Measurements from ENCODE around the gene FDX1.
A peak's percentile ranks its signal among the peaks of the same experiment; 100 is the strongest.

FDX1 gene

GRCh38 chr11:110454609-110455008 is 24.9 kb downstream of the FDX1 start:
- DNase-seq (ENCODE audit: low read depth): peak; percentile 34
- H3K4me3 ChIP-seq (ENCODE audit: low read depth, low read length): no peak overlapping the region
- TF ChIP-seq CTCF (IDR thresholded peaks at IDR 0.05; ENCODE audit: insufficient read depth, low read depth, low read length, missing control alignments): no peak

- no peak overlapping the region for H3K4me3 ChIP-seq (ENCODE audit: low read depth, low read length)
- peak; percentile 54 for DNase-seq (ENCODE audit: low read depth)
- TF ChIP-seq CTCF (IDR thresholded peaks at IDR 0.05; ENCODE audit: insufficient read depth, low read depth, low read length, missing control alignments): no peak
These were observed 26.0 kb downstream of the FDX1 start for GRCh38 chr11:110455718-110456117.

- H3K4me3 ChIP-seq (ENCODE audit: low read depth, low read length): no peak overlapping the region
- peak; percentile 30 for DNase-seq (ENCODE audit: low read depth)
- TF ChIP-seq CTCF (IDR thresholded peaks at IDR 0.05; ENCODE audit: insufficient read depth, low read depth, low read length, missing control alignments): peak; percentile 20
These were observed 33.4 kb downstream of the FDX1 start for GRCh38 chr11:110463153-110463552.

- H3K4me3 ChIP-seq (ENCODE audit: low read depth, low read length): no peak overlapping the region
- TF ChIP-seq CTCF (IDR thresholded peaks at IDR 0.05; ENCODE audit: insufficient read depth, low read depth, low read length, missing control alignments): no peak
- no peak for DNase-seq (ENCODE audit: low read depth)
These were observed 35.5 kb downstream of the FDX1 start for GRCh38 chr11:110465231-110465630.

- no peak overlapping the region for H3K4me3 ChIP-seq (ENCODE audit: low read depth, low read length)
- TF ChIP-seq CTCF (IDR thresholded peaks at IDR 0.05; ENCODE audit: insufficient read depth, low read depth, low read length, missing control alignments): no peak
- no peak for DNase-seq (ENCODE audit: low read depth)
These were observed 37.8 kb downstream of the FDX1 start for GRCh38 chr11:110467556-110467955.

GRCh38 chr11:110468121-110468520 is 38.4 kb downstream of the FDX1 start:
- TF ChIP-seq CTCF (IDR thresholded peaks at IDR 0.05; ENCODE audit: insufficient read depth, low read depth, low read length, missing control alignments): no peak

GRCh38 chr11:110469127-110469526 is 39.4 kb downstream of the FDX1 start:
- TF ChIP-seq CTCF (IDR thresholded peaks at IDR 0.05; ENCODE audit: insufficient read depth, low read depth, low read length, missing control alignments): no peak
- H3K4me3 ChIP-seq (ENCODE audit: low read depth, low read length): no peak overlapping the region
- DNase-seq (ENCODE audit: low read depth): no peak

More at GRCh38 chr11:110468121-110468520, 38.4 kb downstream of the FDX1 start:
- no peak overlapping the region for H3K4me3 ChIP-seq (ENCODE audit: low read depth, low read length)
- DNase-seq (ENCODE audit: low read depth): no peak

Measured in GM12865 (cell line).